HG03175 (cell line): ENCODE results near the gene CD81.

Experiments
- ATAC-seq: cut with Tn5 transposase; IDR thresholded peaks from one replicate; pipeline ENCODE4 v1.9.1; 2021; ENCODE audit warnings: mild to moderate bottlenecking, moderate library complexity; ENCODE audit not compliant: unreplicated experiment

The CD81 gene

GRCh38 chr11:2400762-2401435 lies 23.8 kb downstream of the CD81 start:
- no peak for ATAC-seq

GRCh38 chr11:2401436-2401984 lies 24.4 kb downstream of the CD81 start:
- no peak for ATAC-seq

- ATAC-seq, result no peak
Observed at GRCh38 chr11:2402106-2402505, 25.0 kb downstream of the CD81 start.

GRCh38 chr11:2402890-2403645 lies 26.0 kb downstream of the CD81 start:
- ATAC-seq, result no peak

- ATAC-seq, result no peak
Observed at GRCh38 chr11:2404735-2405196, 27.7 kb downstream of the CD81 start.

GRCh38 chr11:2406451-2406850 lies 29.3 kb downstream of the CD81 start:
- no peak for ATAC-seq

- ATAC-seq, result no peak
Observed at GRCh38 chr11:2406878-2407410, 29.8 kb downstream of the CD81 start.

GRCh38 chr11:2408671-2409070 lies 31.6 kb downstream of the CD81 start:
- ATAC-seq, result no peak

GRCh38 chr11:2409126-2409525 lies 32.0 kb downstream of the CD81 start:
- ATAC-seq, result no peak

- ATAC-seq, result no peak
Observed at GRCh38 chr11:2409611-2410468, 32.7 kb downstream of the CD81 start.

GRCh38 chr11:2410616-2411015 lies 33.5 kb downstream of the CD81 start:
- no peak for ATAC-seq

- ATAC-seq, result no peak
Observed at GRCh38 chr11:2411446-2412305, 34.6 kb downstream of the CD81 start.

GRCh38 chr11:2412323-2412722 lies 35.2 kb downstream of the CD81 start:
- ATAC-seq, result no peak

- no peak for ATAC-seq
Observed at GRCh38 chr11:2413742-2414579, 36.9 kb downstream of the CD81 start.

- no peak for ATAC-seq
Observed at GRCh38 chr11:2414616-2415015, 37.5 kb downstream of the CD81 start.

GRCh38 chr11:2415171-2415570 lies 38.1 kb downstream of the CD81 start:
- no peak for ATAC-seq

GRCh38 chr11:2415601-2416380 lies 38.7 kb downstream of the CD81 start:
- ATAC-seq, result no peak

GRCh38 chr11:2416765-2417164 lies 39.7 kb downstream of the CD81 start:
- no peak for ATAC-seq
